Heart left ventricle (tissue), 16 donors: ENCODE measurements around the gene PLIN5. TPM values are rescaled to one million over a fixed set of nuclear protein-coding genes. Genes with fewer than 3 reads are reported as not detected.

Source experiments
- ATAC-seq, 4 donors: fragments of 200-7000 bp; cut with Tn5 transposase; one replicate each; pipeline ENCODE4 v1.9.1; 2020 to 2022; ENCODE audit warnings: moderate library complexity in 4 of 4, mild to moderate bottlenecking in 3 of 4, moderate number of reproducible peaks in 1 of 4
- DNase-seq, 5 donors: peaks; one replicate each; pipeline ENCODE4 v3.0.0-alpha.2; 2020
- H3K27ac ChIP-seq, 12 donors: fragments of 200-600 bp; sonication (generic) in 4 of 12; one replicate each; pipeline versions ENCODE4 v1.5.0 to v1.8.0; 2016 to 2022; ENCODE audit warnings: mild to moderate bottlenecking in 2 of 12
- H3K27me3 ChIP-seq, 9 donors: fragments of 200-600 bp; sonication (generic) in 2 of 9; one replicate each; pipeline versions ENCODE4 v1.5.1 to v1.8.0; 2016 to 2022; ENCODE audit warnings: mild to moderate bottlenecking in 3 of 9
- H3K36me3 ChIP-seq, 9 donors: fragments of 200-600 bp; sonication (generic) in 2 of 9; one replicate each; pipeline versions ENCODE4 v1.5.0 to v1.8.0; 2018 to 2022; ENCODE audit warnings: mild to moderate bottlenecking in 2 of 9
- H3K4me1 ChIP-seq, 12 donors: fragments of 200-600 bp; sonication (generic) in 4 of 12; one replicate each; pipeline versions ENCODE4 v1.5.0 to v1.8.0; 2016 to 2022; ENCODE audit warnings: mild to moderate bottlenecking in 3 of 12
- H3K4me3 ChIP-seq, 12 donors: fragments of 200-600 bp; sonication (generic) in 4 of 12; one replicate each; pipeline versions ENCODE4 v1.5.0 to v1.8.0; 2017 to 2022; ENCODE audit warnings: mild to moderate bottlenecking in 9 of 12, moderate library complexity in 4 of 12
- H3K9me3 ChIP-seq, 12 donors: fragments of 200-600 bp; sonication (generic) in 4 of 12; one replicate each; pipeline versions ENCODE4 v1.5.0 to v1.8.0; 2016 to 2022; ENCODE audit warnings: mild to moderate bottlenecking in 1 of 12
- POLR2A ChIP-seq, 2 donors: fragments of 450-650 bp; IDR thresholded peaks; one replicate each; pipeline ENCODE4 v1.6.1; 2017; ENCODE audit warnings: antibody characterized with exemption in 2 of 2, mild to moderate bottlenecking in 2 of 2, moderate library complexity in 2 of 2
- WGBS, 4 donors: extraction: QIAGEN DNeasy Blood & Tissue Kit in 2 of 4; methylation state at CpG; one replicate each; pipeline versions ENCODE4 v1.1.5 to v1.1.7; 2013 to 2018; 5-methylcytosine and 5-hydroxymethylcytosine counted together
- intact Hi-C, 10 donors: fragments of 100-400 bp; cut with DNase I; formaldehyde crosslinking; loops; one replicate each; pipeline versions ENCODE4 v1.11.1 to v1.14.2; 2022
- polyA plus RNA-seq, 2 donors: library from polyadenylated mRNA; stranded (reverse); fragments of 200-250 nt; gene quantifications; one replicate each; pipeline ENCODE4 v1.2.3, GENCODE V29; 2013
- total RNA-seq, 9 donors: library from RNA; depleted of rRNA in 2 of 9; stranded (reverse); fragments of >200 nt in 2 of 9; fragmentation: NEBNext Ultra II Directional in 3 of 9; extraction: Animal tissue kit (Norgen Biotek cat#: 25700) in 3 of 9; gene quantifications; one replicate each; pipeline versions ENCODE4 v1.1.0 to v1.2.4, GENCODE V29; 2016 to 2023
- TF ChIP-seq, protein P1 (sequence below), 12 donors: fragments of 200-600 bp; sonication (generic) in 4 of 12; IDR thresholded peaks; one replicate each; pipeline versions ENCODE4 v1.5.0 to v1.8.0; 2018 to 2022; ENCODE audit warnings: antibody characterized with exemption in 12 of 12, mild to moderate bottlenecking in 5 of 12
- donor health status: ischemic (EF 13 %, LVEDD 7.1; RV severe dilation, severe dysfunction).
- donor health status: healthy with polysubstance abuse.
- donor health status: DM: no; HTN: yes; CAD: no.
- donor health status: DM: no; HTN: no; CAD: no.
- donor health status: ischemic (EF 25% LVEDD 6.9; RV normal size, moderate dysfunction).
- donor health status: ischemic (EF 25% LVEDD 5.7; RV mildly dilated, moderate dysfunction).
- donor health status: healthy.
- donor health status: DM: yes; HTN: yes; CAD: no.
- donor health status: ischemic (EF 35%, LVEDD 5.7; RV mildly dilated, moderate dysfunction).
- donor health status: nonischemic (EF 11% LVEDD 7.7; RV severe dilation, severe dysfunction).
- donor health status: DM: yes; HTN: yes; CAD: no.
- donor health status: PGD.
- donor health status: ischemic (EF 29% LVEDD 5.4; RV normal size, mild dysfunction).
- donor health status: nonischemic (EF 23%, LVEDD 6.1; RV moderate dilation, normal function).

Gene PLIN5
- total and polyA plus RNA-seq, 11 donors: 17.5 to 88.6 (median 42.7) TPM

DNA sequence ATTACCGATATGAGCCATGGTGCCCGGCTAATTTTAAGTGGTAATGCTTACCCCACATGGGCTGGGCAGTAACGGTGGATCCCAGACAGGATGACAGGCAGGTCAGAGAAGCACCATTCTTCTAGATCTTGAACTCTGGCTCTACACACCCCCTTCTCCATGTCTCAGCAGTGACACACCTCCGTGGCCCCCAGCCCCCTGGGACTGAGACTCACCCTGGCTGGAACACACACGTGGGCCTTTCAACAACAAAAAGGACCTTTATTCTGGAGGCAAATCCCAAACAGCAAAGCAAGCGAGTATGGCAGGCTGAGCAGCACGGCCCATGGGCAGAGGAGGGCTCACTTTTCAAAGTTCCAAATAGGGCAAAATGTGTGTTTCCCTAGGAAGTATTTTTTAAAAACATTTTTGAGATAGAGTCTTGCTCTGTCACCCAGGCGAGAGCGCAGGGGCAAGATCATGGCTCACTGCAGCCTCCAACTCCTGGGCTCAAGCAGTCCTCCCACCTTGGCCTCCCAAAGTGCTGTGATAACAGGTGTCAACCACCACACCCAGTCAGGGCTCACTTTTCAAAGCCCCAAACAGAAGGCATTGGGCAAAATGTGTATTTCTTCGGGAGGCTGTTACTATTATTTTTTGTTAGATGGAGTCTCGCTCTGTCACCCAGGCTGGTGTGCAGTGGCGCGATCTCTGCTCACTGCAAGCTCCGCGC lies 12.6 kb downstream of the PLIN5 start:
- DNase-seq (no peak), ATAC-seq (no peak)
- 84 to 91% (median 89%) methylated on average over 15 of the region's 15 CpGs for WGBS, 4 donors
- Histone ChIP-seq H3K9me3 (no peaks in the 10 kb centered on the region), H3K36me3 (peaks cover 0 to 7% (median 0%) of the 10 kb centered on the region in 9 donors), H3K4me1 (peaks cover 0 to 23% (median 12%) of the 10 kb centered on the region in 12 donors), H3K27me3 (no peaks in the 10 kb centered on the region), H3K27ac (no peak overlapping the region), H3K4me3 (no peak overlapping the region)
- TF ChIP-seq, protein P1, sequence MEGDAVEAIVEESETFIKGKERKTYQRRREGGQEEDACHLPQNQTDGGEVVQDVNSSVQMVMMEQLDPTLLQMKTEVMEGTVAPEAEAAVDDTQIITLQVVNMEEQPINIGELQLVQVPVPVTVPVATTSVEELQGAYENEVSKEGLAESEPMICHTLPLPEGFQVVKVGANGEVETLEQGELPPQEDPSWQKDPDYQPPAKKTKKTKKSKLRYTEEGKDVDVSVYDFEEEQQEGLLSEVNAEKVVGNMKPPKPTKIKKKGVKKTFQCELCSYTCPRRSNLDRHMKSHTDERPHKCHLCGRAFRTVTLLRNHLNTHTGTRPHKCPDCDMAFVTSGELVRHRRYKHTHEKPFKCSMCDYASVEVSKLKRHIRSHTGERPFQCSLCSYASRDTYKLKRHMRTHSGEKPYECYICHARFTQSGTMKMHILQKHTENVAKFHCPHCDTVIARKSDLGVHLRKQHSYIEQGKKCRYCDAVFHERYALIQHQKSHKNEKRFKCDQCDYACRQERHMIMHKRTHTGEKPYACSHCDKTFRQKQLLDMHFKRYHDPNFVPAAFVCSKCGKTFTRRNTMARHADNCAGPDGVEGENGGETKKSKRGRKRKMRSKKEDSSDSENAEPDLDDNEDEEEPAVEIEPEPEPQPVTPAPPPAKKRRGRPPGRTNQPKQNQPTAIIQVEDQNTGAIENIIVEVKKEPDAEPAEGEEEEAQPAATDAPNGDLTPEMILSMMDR (IDR thresholded peaks at IDR 0.05): no peak
- TF ChIP-seq POLR2A (IDR thresholded peaks at IDR 0.05): no peak
- intact Hi-C loops: loop anchor here in 5 of 10 donors (10.0 kb wide), 2 partner anchors 248 to 258 kb away; partner anchors contain the start of gene SHD (in 2 of the 5)

DNA sequence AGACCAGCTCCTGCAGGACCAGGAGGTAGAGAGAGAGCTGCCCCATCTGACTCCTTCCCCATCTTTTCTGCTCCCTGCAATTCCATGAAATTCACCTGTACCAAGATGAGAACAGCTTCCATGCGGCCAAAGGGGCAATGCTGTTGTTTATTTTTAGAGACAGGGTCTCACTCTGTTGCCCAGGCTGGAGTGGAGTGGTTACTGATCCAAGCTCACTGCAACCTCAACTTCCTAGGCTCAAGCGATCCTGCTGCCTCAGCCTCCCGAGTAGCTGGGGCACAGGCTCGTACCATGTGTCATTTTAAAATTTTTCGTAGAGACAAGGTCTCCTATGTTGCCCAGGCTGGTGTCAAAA lies 13.2 kb downstream of the PLIN5 start:
- Histone ChIP-seq H3K27ac (peak overlapping the region in 1 of 12 donors; percentile 17), H3K4me1 (peaks cover 0 to 23% (median 12%) of the 10 kb centered on the region in 12 donors), H3K36me3 (peaks cover 0 to 7% (median 0%) of the 10 kb centered on the region in 9 donors), H3K4me3 (no peak overlapping the region), H3K9me3 (no peaks in the 10 kb centered on the region), H3K27me3 (no peaks in the 10 kb centered on the region)
- ATAC-seq (no peak), DNase-seq (no peak)
- no peak for TF ChIP-seq POLR2A (IDR thresholded peaks at IDR 0.05)
- TF ChIP-seq, protein P1 (IDR thresholded peaks at IDR 0.05): no peak
- intact Hi-C loops: loop anchor here in 5 of 10 donors (10.0 kb wide), 2 partner anchors 247 to 257 kb away; partner anchors contain the start of gene SHD (in 2 of the 5)
- WGBS, 4 donors: 87 to 94% (median 90%) methylated on average over 5 of the region's 5 CpGs

DNA sequence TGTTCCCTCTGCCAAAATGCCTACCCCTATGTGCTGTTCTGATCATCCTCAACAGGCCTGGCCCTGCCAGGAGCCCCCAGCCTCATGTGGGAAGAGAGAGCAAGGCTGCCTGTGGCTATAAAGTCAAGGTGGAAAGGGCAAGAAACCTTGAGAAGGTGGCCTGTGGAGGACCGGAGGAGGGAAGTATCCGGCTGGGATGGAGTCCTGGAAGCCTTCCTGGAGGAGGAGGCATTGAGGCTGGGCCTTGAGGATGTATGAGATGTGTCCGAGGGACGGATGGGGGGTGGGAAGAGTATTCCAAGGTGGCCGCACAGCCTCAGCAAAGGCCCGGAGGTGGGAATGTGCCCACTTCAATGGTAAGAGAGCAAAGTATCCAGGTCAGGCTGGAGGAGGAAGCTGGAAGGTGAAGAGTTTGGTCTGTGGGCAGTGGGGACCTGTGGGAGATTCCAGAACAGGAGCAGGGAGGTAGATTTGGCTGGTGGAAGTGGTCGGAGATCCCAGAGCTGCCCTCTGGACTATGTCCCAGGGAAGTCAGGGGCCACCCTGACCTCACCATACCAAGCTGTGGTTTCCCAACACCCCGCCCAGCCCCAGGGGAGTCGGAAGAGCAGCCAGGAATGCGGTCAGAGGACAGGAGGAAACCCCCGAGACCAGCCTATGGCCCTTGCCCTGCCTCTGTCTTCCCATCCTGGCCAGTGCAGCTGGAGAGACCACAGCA lies 13.7 kb downstream of the PLIN5 start:
- no peak for DNase-seq
- H3K9me3 ChIP-seq: no peaks in the 10 kb centered on the region
- H3K36me3 ChIP-seq: peaks cover 0 to 7% (median 0%) of the 10 kb centered on the region in 9 donors
- H3K4me3 ChIP-seq: no peak overlapping the region
- peak overlapping the region in 3 of 12 donors; percentile 89 to 97 (median 95) for H3K27ac ChIP-seq
- TF ChIP-seq POLR2A (IDR thresholded peaks at IDR 0.05): no peak
- TF ChIP-seq, protein P1 (IDR thresholded peaks at IDR 0.05): no peak
- peaks cover 0 to 29% (median 12%) of the 10 kb centered on the region in 12 donors for H3K4me1 ChIP-seq
- intact Hi-C loops: loop anchor here in 5 of 10 donors (10.0 kb wide), 2 partner anchors 247 to 257 kb away; partner anchors contain the start of gene SHD (in 2 of the 5)
- H3K27me3 ChIP-seq: no peaks in the 10 kb centered on the region
- WGBS, 4 donors: 74 to 80% (median 79%) methylated on average over 11 of the region's 11 CpGs
- ATAC-seq: no peak
